A549 (cell line): ENCODE data around the gene ZBTB8A. TPM values are rescaled to one million over a fixed set of nuclear protein-coding genes. Genes with fewer than 3 reads are reported as not detected.

ENCODE experiments used
- ATAC-seq, 2 experiments: fragments of 200-7000 bp in 1 of 2; fragments of >200 bp in 1 of 2; cut with Nextera tagmentation in 1 of 2; cut with Tn5 transposase in 1 of 2; 3 replicates each; pipeline versions ENCODE4 v1.8.0 to v1.9.1; 2018 to 2020; ENCODE audit warnings: mild to moderate bottlenecking in 1 of 2, moderate library complexity in 1 of 2
- CTCF ChIA-PET: fragments of 300-600 bp; sonication (Branson Sonifier 250); formaldehyde crosslinking; extraction: SDS; loops from one replicate; lab custom pipeline; 2021; ENCODE audit warnings: antibody characterized with exemption, inconsistent platforms; lab: Yijun Ruan, JAX
- POLR2A ChIA-PET: fragments of 350-600 bp; formaldehyde crosslinking; extraction: SDS; loops from one replicate; lab custom pipeline; 2021; ENCODE audit warnings: antibody characterized with exemption, inconsistent platforms; lab: Yijun Ruan, JAX
- DNase-seq, 2 experiments: peaks; one replicate each; pipeline versions ENCODE4 v3.0.0 to v3.0.0-alpha.2; 2011 to 2016; ENCODE audit warnings: low read depth in 1 of 2, low spot score in 1 of 2
- FAIRE-seq: peaks from 2 replicates; lab custom pipeline; 2011; peaks lifted over from hg19 to GRCh38; lab: Jason Lieb, UNC
- H3K27ac ChIP-seq, 2 experiments: fragments of >200 bp; sonication (Bioruptor Twin); formaldehyde crosslinking; 3 replicates each; pipeline ENCODE4 v1.5.1; 2016 to 2017
- H3K4me1 ChIP-seq: fragments of >200 bp; sonication (Bioruptor Twin); formaldehyde crosslinking; 3 replicates; pipeline ENCODE4 v1.6.1; 2016
- H3K4me2 ChIP-seq: fragments of >200 bp; sonication (Bioruptor Twin); formaldehyde crosslinking; 3 replicates; pipeline ENCODE4 v1.6.1; 2016
- H3K4me3 ChIP-seq: fragments of >200 bp; sonication (Bioruptor Twin); formaldehyde crosslinking; 3 replicates; pipeline ENCODE4 v1.5.1; 2016
- H3K9me3 ChIP-seq: fragments of >200 bp; sonication (Bioruptor Twin); formaldehyde crosslinking; 3 replicates; pipeline ENCODE4 v1.6.1; 2016
- ATOH8 ChIP-seq: fragments of 250-450 bp; sonication (Bioruptor Pico); IDR thresholded peaks from 2 replicates; pipeline ENCODE4 v1.5.0; 2020; ENCODE audit warnings: low read depth, mild to moderate bottlenecking, moderate library complexity
- BCL3 ChIP-seq: fragments of >200 bp; sonication (Bioruptor Twin); formaldehyde crosslinking; IDR thresholded peaks from 3 replicates; pipeline ENCODE4 v1.6.1; 2016
- BHLHE40 ChIP-seq: IDR thresholded peaks from 2 replicates; pipeline ENCODE4 v1.6.1; 2012; ENCODE audit warnings: low read depth, low read length, inconsistent platforms
- CBX2 ChIP-seq: fragments of 200-600 bp; sonication (generic); IDR thresholded peaks from 2 replicates; pipeline ENCODE4 v1.6.1; 2016; ENCODE audit warnings: low read depth, mild to moderate bottlenecking, borderline replicate concordance
- CBX8 ChIP-seq: fragments of 200-600 bp; sonication (generic); IDR thresholded peaks from 2 replicates; pipeline ENCODE4 v1.6.1; 2016
- CHD4 ChIP-seq: fragments of 200-600 bp; sonication (generic); IDR thresholded peaks from 2 replicates; pipeline ENCODE4 v1.6.1; 2016; ENCODE audit warnings: antibody characterized with exemption, mild to moderate bottlenecking, borderline replicate concordance
- CTCF ChIP-seq: fragments of >200 bp; sonication (Bioruptor Twin); formaldehyde crosslinking; IDR thresholded peaks from 3 replicates; pipeline ENCODE4 v1.5.1; 2016
- EHMT2 ChIP-seq: fragments of 200-600 bp; sonication (generic); IDR thresholded peaks from 2 replicates; pipeline ENCODE4 v1.6.1; 2016; ENCODE audit warnings: antibody characterized with exemption, low read depth, mild to moderate bottlenecking, moderate library complexity
- ESRRA ChIP-seq: fragments of 150-350 bp; IDR thresholded peaks from 2 replicates; pipeline ENCODE4 v1.6.1; 2014; ENCODE audit warnings: mild to moderate bottlenecking, low read length, borderline replicate concordance
- FOSB ChIP-seq: fragments of 250-450 bp; sonication (Bioruptor Pico); IDR thresholded peaks from 2 replicates; pipeline ENCODE4 v1.5.0; 2020; ENCODE audit warnings: mild to moderate bottlenecking, moderate library complexity
- GATA3 ChIP-seq: IDR thresholded peaks from 2 replicates; pipeline ENCODE4 v1.6.1; 2012; ENCODE audit warnings: borderline replicate concordance
- HOXB5 ChIP-seq: fragments of 250-450 bp; sonication (Bioruptor Pico); IDR thresholded peaks from 2 replicates; pipeline ENCODE4 v1.5.0; 2020; ENCODE audit warnings: mild to moderate bottlenecking, moderate library complexity
- JUNB ChIP-seq: fragments of >200 bp; sonication (Bioruptor Twin); formaldehyde crosslinking; IDR thresholded peaks from 2 replicates; pipeline ENCODE4 v1.6.1; 2016
- KDM1A ChIP-seq: fragments of 200-600 bp; sonication (generic); IDR thresholded peaks from 2 replicates; pipeline ENCODE4 v1.6.1; 2016; ENCODE audit warnings: low read depth, mild to moderate bottlenecking
- KDM5A ChIP-seq: fragments of 200-600 bp; sonication (generic); IDR thresholded peaks from 2 replicates; pipeline ENCODE4 v1.6.1; 2016; ENCODE audit warnings: antibody characterized with exemption, mild to moderate bottlenecking
- MAX ChIP-seq: IDR thresholded peaks from 2 replicates; pipeline ENCODE4 v1.6.1; 2012
- NFE2L2 ChIP-seq: fragments of 150-350 bp; conservative IDR thresholded peaks from 2 replicates; pipeline ENCODE4 v1.6.1; 2014; ENCODE audit warnings: low read length
- NPAS2 ChIP-seq: fragments of 250-450 bp; sonication (Bioruptor Pico); IDR thresholded peaks from 2 replicates; pipeline ENCODE4 v1.8.0; 2022; ENCODE audit warnings: mild to moderate bottlenecking, moderate library complexity, borderline replicate concordance
- PHF8 ChIP-seq: fragments of 200-600 bp; sonication (generic); IDR thresholded peaks from 2 replicates; pipeline ENCODE4 v1.6.1; 2016; ENCODE audit warnings: low read depth, mild to moderate bottlenecking, antibody characterized with exemption, moderate library complexity, borderline replicate concordance
- POLR2A ChIP-seq: IDR thresholded peaks from 2 replicates; pipeline ENCODE4 v1.6.1; 2012; ENCODE audit warnings: mild to moderate bottlenecking, low read length
- RAD21 ChIP-seq, 2 experiments: fragments of >200 bp in 1 of 2; sonication (Bioruptor Twin) in 1 of 2; formaldehyde crosslinking in 1 of 2; IDR thresholded peaks in 1 of 2; conservative IDR thresholded peaks in 1 of 2; 2 replicates in 1 of 2; 3 replicates in 1 of 2; pipeline ENCODE4 v1.6.1; 2012 to 2018; ENCODE audit warnings: inconsistent platforms in 1 of 2
- TFCP2L1 ChIP-seq: fragments of 250-450 bp; sonication (Bioruptor Pico); IDR thresholded peaks from 2 replicates; pipeline ENCODE4 v1.5.0; 2021; ENCODE audit warnings: mild to moderate bottlenecking
- ZFP36 ChIP-seq: fragments of 450-650 bp; IDR thresholded peaks from 2 replicates; pipeline ENCODE4 v1.6.1; 2014; ENCODE audit warnings: borderline replicate concordance; ENCODE audit not compliant: partially characterized antibody
- ZSCAN20 ChIP-seq: fragments of 250-450 bp; sonication (Bioruptor Pico); IDR thresholded peaks from 2 replicates; pipeline ENCODE4 v1.8.0; 2022; ENCODE audit warnings: mild to moderate bottlenecking, moderate library complexity
- WGBS: methylation state at CpG from one replicate; pipeline ENCODE4 v1.1.6; 2017; ENCODE audit errors: missing lambda C conversion rate; 5-methylcytosine and 5-hydroxymethylcytosine counted together
- polyA plus RNA-seq, 4 experiments: library from polyadenylated mRNA; depleted of rRNA in 3 of 4; stranded (reverse); fragments of >200 nt; fragmentation: RNase III in 1 of 4; extraction: RNeasy Plus Mini Kit Qiagen cat#74134 plus additional on column Dnase treatment in 1 of 4; gene quantifications; 2 replicates in 3 of 4; 3 replicates in 1 of 4; pipeline ENCODE4 v1.2.3, GENCODE V29; 2011 to 2017

Gene ZBTB8A
- polyA plus RNA-seq, 2 of the 4 experiments (the other 2 are of a cell fraction): 2.7 to 6.0 TPM

GRCh38 chr1:32622205-32622604, 83.0 kb downstream of the ZBTB8A start:
- DNase-seq (no peak), ATAC-seq (no peak), FAIRE-seq (no peak)
- ChIA-PET CTCF (interaction anchor here (1.2 to 1.3 kb wide), 2 partner anchors 18 to 103 kb away, joined by 3 read pairs; no protein-coding TSS in a partner anchor), POLR2A (no interaction called here)
- 87% methylated on average over 2 of the region's 2 CpGs for WGBS
- Histone ChIP-seq H3K4me2 (no peak overlapping the region), H3K27ac (no peak overlapping the region), H3K4me1 (0 out of 3 replicates have a peak, but pooled peaks cover 5% of the 10 kb centered on the region), H3K4me3 (no peak overlapping the region), H3K9me3 (no peaks in the 10 kb centered on the region)
- TF ChIP-seq KDM5A (no peak), KDM1A (no peak), ZSCAN20 (CRISPR knock-in tag) (no peak), PHF8 (no peak), GATA3 (no peak), MAX (no peak), NFE2L2 (no peak), CHD4 (no peak), POLR2A (no peak), ESRRA (no peak), TFCP2L1 (CRISPR knock-in tag) (no peak), CBX2 (no peak), RAD21 (conservative IDR thresholded peaks at IDR 0.05 in 1 of 2, IDR thresholded peaks at IDR 0.05 in 1 of 2) (no peak), FOSB (CRISPR knock-in tag) (no peak)

- ChIA-PET CTCF (interaction anchor here (1.2 to 1.3 kb wide), 2 partner anchors 17 to 104 kb away, joined by 3 read pairs; no protein-coding TSS in a partner anchor), POLR2A (no interaction called here)
- TF ChIP-seq EHMT2 (no peak), KDM5A (no peak), BHLHE40 (no peak), HOXB5 (CRISPR knock-in tag) (no peak), CTCF (no peak), ATOH8 (CRISPR knock-in tag) (no peak), ZFP36 (no peak), JUNB (no peak), CBX8 (no peak), NPAS2 (CRISPR knock-in tag) (no peak), GATA3 (no peak), BCL3 (no peak)
- Histone ChIP-seq H3K4me1 (0 out of 3 replicates have a peak, but pooled peaks cover 5% of the 10 kb centered on the region), H3K4me2 (no peak overlapping the region), H3K9me3 (no peaks in the 10 kb centered on the region), H3K27ac (no peak overlapping the region), H3K4me3 (no peak overlapping the region)
- DNase-seq (no peak), FAIRE-seq (no peak), ATAC-seq (no peak)
- 85% methylated on average over 3 of the region's 3 CpGs for WGBS
Measured at GRCh38 chr1:32622806-32623681, 83.8 kb downstream of the ZBTB8A start.
